Endometrial microvascular endothelial cells (primary cell): ENCODE measurements around the gene GPSM1. TPM values are rescaled to one million over a fixed set of nuclear protein-coding genes. Genes with fewer than 3 reads are reported as not detected.

ENCODE experiments used
- in situ Hi-C: cut with HindIII; loops from 2 replicates; pipeline ENCODE4 v1.10.0; 2017; ENCODE audit warnings: low sequenced_read_pairs, low pct_unique_long_range_greater_than_20kb; ENCODE audit errors: inconsistent ontology term
- total RNA-seq: library from RNA; depleted of rRNA; stranded (reverse); fragments of >200 nt; gene quantifications from one replicate; pipeline ENCODE4 v1.2.3, GENCODE V29; 2015; ENCODE audit errors: inconsistent ontology term

GPSM1 gene
- total RNA-seq, 1 donor from 2014 or later = 20.2 TPM

DNA sequence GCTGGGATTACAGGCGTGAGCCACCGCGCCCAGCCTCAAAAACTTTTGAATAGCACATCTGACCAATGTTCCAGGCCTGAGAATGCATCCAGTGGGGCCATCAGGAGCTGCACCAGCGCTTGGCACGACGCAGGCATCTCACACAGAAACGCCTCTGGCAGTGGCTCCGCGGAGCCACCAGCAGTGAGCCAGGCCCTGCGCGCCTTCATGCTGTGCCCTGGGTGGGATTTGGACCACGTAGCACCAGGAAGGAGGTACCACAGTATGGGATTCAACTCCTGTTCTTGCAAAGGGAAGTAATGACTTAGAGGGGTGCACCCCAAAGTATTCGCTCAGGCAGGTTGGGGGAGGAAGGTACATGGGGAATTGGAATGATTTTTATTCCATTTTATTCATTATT lies 26.5 kb upstream of the GPSM1 start:
- in situ Hi-C loops = no loop called here

- in situ Hi-C loops = no loop called here
Observed at GRCh38 chr9:136302527-136302926, 24.8 kb upstream of the GPSM1 start.

GRCh38 chr9:136303066-136303824 lies 24.1 kb upstream of the GPSM1 start:
- in situ Hi-C loops = no loop called here

GRCh38 chr9:136303825-136304416 lies 23.4 kb upstream of the GPSM1 start, which contains the start of gene CCDC187:
Gene CCDC187 (minus strand): TSS chr9:136304094. CDS start chr9:136303830, 264 bp downstream.
- in situ Hi-C loops = no loop called here

DNA sequence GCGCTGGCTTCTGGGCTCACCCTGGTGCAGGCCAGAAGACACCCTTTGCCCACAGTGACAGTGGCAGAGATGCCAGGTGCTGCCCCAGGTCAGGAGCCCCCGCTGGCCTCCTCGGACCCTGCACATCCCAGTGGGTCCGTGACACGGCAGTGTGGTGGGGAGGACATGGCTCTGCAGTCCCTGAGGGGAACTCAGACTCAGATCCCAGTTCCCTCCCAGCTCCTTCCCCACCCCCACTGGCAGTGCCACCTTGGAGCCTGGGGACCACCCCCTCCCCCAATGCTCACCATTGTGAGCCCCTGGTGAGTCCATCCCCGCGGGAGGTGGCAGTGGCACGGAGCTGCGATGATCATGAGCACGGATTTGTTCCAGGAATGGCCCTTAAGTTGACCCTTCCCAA lies 22.9 kb upstream of the GPSM1 start:
- in situ Hi-C loops = no loop called here

DNA sequence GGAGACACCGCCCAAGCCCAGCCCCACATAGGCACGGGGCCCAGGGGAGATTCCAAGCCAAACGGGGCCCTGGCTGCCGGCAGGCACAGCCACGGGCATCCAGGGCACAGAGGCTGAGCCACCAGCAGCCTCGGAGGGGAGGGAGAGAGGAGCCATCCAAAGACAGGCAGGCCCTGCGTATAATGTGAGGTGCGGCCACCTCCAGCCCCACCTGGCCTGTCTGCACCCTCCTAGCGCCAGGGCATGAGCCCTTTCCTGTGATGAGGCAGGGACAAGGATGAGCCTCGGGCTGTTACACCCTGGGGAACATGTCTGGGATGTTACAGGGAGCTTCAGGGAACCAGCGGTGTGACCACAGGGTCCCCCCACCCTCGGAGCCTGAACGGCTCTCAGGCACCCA lies 22.4 kb upstream of the GPSM1 start:
- in situ Hi-C loops = no loop called here

GRCh38 chr9:136305804-136306203 lies 21.5 kb upstream of the GPSM1 start:
- in situ Hi-C loops = no loop called here

- in situ Hi-C loops = no loop called here
Observed at GRCh38 chr9:136306211-136307208, 20.8 kb upstream of the GPSM1 start.

DNA sequence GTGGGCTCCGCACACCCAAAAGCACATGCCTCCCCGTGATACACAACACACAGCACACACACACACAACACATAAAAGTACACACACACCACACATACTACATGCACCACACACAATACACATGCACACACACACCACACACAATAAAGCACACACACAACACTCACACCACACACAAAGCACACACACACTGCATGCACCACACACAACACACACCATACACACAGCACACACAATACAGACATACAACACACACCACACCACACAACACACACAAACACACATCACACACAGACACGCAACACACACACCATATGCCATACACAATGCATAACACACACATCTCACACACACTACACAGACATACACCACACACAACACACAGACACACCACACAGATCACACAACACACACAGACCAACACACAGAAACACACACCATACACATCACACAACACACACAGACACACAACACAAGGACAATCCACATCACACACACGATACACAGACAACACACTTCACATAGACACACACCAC lies 20.1 kb upstream of the GPSM1 start:
- in situ Hi-C loops = no loop called here

DNA sequence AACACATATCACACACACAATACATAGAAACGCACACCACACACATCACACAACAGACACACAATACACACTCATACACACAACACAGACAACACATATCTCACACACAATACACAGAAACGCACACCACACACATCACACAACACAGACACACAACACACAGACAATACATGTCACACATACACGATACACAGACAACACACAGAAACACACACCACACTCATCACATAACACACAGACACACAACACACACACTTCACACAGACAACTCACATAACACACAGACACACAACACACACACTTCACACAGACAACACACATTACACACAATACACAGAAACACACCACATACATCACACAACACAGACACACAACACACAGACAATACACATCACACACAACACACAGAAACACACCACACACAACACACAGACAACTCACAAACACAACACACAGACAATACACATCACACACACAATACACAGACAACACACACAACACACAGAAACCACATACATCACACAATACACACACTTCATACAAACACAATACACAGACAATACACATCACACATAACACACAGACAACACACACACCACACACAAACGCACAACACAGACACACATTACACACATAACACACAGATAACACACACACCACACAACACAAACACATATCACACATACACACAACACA lies 19.2 kb upstream of the GPSM1 start:
- in situ Hi-C loops = no loop called here

- in situ Hi-C loops = no loop called here
Observed at GRCh38 chr9:136308702-136309053, 18.7 kb upstream of the GPSM1 start.

DNA sequence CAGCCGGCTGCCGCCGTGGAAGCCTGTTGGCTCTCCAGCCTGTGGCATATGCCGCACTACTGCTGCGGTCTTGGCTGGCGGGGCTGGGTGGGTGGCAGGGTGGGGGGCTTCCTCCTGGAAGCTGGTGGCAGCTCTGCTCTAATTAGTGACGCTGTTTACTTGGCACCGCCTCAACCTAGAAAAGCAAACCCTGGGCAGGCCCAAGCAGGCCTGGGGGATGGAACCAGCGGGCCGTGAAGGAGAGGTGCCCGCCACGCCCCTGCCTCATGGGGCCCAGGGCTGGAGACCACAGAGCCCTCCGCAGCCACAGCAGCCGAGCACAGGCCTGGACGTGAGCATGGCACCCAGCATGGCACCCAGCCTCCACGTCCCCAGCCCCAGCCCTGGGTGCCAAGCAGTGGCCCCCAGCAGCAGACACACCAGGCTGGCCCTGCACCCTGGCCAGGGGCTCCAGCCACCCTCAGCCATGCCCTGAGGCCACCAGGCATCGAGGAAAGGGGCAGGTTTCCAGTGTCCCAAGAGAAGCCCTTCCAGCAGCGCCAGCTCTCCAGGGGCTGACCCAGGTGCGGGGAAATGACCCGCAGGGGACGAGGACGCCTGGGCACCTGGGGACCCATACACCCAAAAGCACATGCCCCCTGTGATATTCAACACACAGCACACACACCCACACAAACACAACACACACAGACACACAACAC lies 18.1 kb upstream of the GPSM1 start:
- in situ Hi-C loops = no loop called here

- in situ Hi-C loops = no loop called here
Observed at GRCh38 chr9:136309806-136310220, 17.5 kb upstream of the GPSM1 start.

DNA sequence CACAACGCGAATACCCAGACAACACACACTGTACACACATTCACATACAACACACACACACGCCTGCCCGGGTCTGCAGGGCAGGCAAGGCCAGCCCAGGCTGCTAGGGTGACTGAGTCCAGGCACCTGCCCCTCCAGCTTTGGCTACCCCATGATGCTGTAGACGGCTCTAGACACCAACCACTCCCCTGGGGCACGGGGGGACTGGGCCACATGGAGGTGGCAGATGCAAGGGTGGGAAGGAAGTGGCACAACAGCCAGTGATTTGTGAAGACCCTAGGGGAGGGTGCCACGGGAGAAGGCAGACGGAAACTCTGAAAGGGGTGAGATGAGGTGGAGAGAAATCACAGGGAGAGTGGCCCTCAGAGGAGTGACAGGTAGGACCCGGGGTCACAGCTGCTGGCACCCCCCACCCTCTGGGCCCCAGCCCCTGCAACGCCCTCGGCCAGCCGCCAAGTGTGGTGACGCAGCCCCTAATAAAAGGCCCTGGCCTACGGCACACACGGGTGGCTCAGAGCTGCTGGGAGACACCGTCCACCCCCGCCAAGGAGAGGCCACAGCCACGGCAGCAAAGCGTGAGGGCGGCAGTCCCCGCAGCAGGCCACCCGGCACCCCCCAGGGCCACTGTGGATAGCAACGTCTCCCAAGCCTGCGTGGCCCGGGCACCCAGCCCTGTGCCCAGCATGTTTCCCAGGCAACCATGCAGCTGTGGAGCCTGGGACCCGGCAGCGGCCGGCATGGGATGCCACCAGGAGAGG lies 16.9 kb upstream of the GPSM1 start:
- in situ Hi-C loops = no loop called here

DNA sequence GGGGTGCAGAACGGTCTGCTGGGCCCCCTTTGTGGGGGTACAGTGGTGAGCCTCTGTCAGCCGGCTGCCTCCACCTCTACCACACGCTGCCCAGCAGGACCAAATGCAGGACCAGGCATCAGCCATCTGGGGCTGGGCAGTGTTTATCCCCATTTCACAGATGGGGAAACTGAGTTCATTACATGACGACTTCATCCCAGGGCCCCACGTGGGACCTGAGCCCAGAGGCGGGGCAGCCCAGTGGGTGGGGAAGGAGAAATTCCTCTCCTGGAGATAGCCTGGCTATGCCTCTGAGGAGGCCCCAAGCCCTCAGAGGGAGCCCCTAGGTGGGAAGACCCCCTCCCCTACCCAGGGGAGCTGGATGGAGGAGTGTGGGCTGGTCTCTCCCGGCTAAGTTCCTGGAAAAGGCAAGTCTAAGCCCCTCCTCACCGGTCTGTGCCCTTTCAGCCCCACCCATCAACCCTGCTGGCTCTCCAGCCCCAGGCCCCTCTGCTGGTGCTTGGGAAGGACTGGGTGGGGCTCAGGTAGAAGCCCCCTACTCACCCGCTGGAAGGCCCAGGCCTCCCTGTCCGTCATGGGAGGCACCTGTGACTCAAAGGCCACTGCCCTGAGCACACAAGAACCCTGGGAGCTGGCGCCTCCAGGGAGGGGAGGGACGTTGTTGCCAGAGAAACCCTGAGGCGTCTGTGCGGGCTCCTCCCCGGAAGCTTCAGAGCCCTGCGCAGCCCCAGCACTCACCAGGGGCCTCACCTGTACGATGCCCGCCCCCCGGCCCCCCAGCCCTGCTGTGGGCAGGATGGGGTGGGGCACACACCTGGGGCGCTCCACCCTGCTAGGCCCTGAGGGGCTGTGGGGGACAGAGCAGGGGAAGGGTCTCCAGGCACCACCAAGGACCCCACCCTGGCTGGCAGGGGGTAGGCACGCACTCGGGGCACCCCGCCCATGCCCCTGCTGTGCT lies 16.0 kb upstream of the GPSM1 start:
- in situ Hi-C loops = no loop called here

DNA sequence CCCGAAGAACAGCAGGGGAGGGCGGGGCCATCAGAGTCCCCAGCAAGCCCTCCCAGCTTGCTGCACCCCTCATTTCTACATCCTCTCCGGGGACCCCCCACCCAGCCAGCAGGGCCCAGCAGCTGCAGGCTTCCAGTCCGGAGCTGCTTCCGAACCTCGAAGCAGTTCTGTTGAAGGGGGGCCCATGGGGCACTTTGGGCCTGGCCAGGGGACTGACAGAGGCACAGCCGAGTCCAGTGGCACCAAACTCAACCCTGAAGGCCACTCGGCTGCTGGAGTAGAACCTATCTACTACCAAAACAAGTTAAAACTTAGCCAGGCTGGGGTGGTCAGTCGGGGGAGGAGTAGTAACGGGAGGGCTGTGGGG lies 15.3 kb upstream of the GPSM1 start:
- in situ Hi-C loops = no loop called here

- in situ Hi-C loops = no loop called here
Observed at GRCh38 chr9:136312436-136312835, 14.9 kb upstream of the GPSM1 start.
